B cell (primary cell): Measurements from ENCODE around the gene TBX21. TPM values are rescaled to one million over a fixed set of nuclear protein-coding genes. Genes with fewer than 3 reads are reported as not detected.

Experiments
- ATAC-seq: fragments of 200-7000 bp; cut with Tn5 transposase; one replicate; pipeline ENCODE4 v1.10.0; 2021; ENCODE audit warnings: low read depth, mild to moderate bottlenecking, moderate number of reproducible peaks, moderate library complexity
- CTCF ChIA-PET: fragments of 350-600 bp; sonication (Branson Sonifier 250); formaldehyde crosslinking; loops from one replicate; lab custom pipeline; 2021; ENCODE audit warnings: antibody characterized with exemption, inconsistent platforms; lab: Charles Lee
- POLR2A ChIA-PET: fragments of 350-600 bp; sonication (Branson Sonifier 250); formaldehyde crosslinking; loops from one replicate; lab custom pipeline; 2021; ENCODE audit warnings: antibody characterized with exemption; lab: Charles Lee
- DNase-seq: peaks from one replicate; pipeline ENCODE4 v3.0.0; 2013
- H2AFZ ChIP-seq: 2 replicates; pipeline ENCODE4 v1.6.1; 2012; ENCODE audit warnings: mild to moderate bottlenecking, low read depth, low read length; ENCODE audit not compliant: insufficient read depth, poor library complexity, severe bottlenecking
- H3K27ac ChIP-seq, 2 donors: 1 replicate in 1 of 2; 2 replicates in 1 of 2; pipeline ENCODE4 v1.5.1; 2012 to 2013; ENCODE audit warnings: low read length in 2 of 2, mild to moderate bottlenecking in 2 of 2, moderate library complexity in 1 of 2
- H3K27me3 ChIP-seq, 4 experiments: fragments of 200-600 bp in 1 of 4; sonication (generic) in 1 of 4; replicated peaks in 1 of 4; 1 replicate in 2 of 4; 2 replicates in 2 of 4; pipeline versions ENCODE4 v1.6.1 to v1.7.0; 2013 to 2016; ENCODE audit warnings: low read length in 3 of 4, mild to moderate bottlenecking in 2 of 4, mixed read lengths in 1 of 4, moderate library complexity in 1 of 4; ENCODE audit not compliant: insufficient read depth in 4 of 4, control insufficient read depth in 3 of 4; ENCODE audit errors: control extremely low read depth in 1 of 4
- H3K36me3 ChIP-seq, 2 experiments: replicated peaks in 1 of 2; 1 replicate in 1 of 2; 2 replicates in 1 of 2; pipeline versions ENCODE4 v1.6.1 to v1.7.1; 2013; ENCODE audit warnings: low read length in 1 of 2; ENCODE audit not compliant: insufficient read depth in 2 of 2, control insufficient read depth in 1 of 2; ENCODE audit errors: control extremely low read depth in 1 of 2, extremely low read depth in 1 of 2
- H3K4me1 ChIP-seq, 2 donors: fragments of 200-600 bp in 1 of 2; sonication (generic) in 1 of 2; 1 replicate in 1 of 2; 2 replicates in 1 of 2; pipeline versions ENCODE4 v1.5.1 to v1.6.1; 2013 to 2017; ENCODE audit warnings: low read length in 2 of 2; ENCODE audit not compliant: control insufficient read depth in 2 of 2, insufficient read depth in 2 of 2
- H3K4me2 ChIP-seq: replicated peaks from 2 replicates; pipeline ENCODE3; 2012; ENCODE audit warnings: mild to moderate bottlenecking, low read depth, low read length; ENCODE audit not compliant: poor library complexity, severe bottlenecking
- H3K4me3 ChIP-seq, 5 experiments: fragments of 200-600 bp in 1 of 5; sonication (generic) in 1 of 5; 1 replicate in 3 of 5; 2 replicates in 2 of 5; pipeline versions ENCODE4 v1.5.1 to v1.7.0; 2011 to 2016; ENCODE audit warnings: low read length in 4 of 5, mild to moderate bottlenecking in 4 of 5, low read depth in 2 of 5, control low read depth in 1 of 5, moderate library complexity in 1 of 5; ENCODE audit not compliant: insufficient read depth in 1 of 5; ENCODE audit errors: control extremely low read depth in 1 of 5, extremely low read depth in 1 of 5
- H3K79me2 ChIP-seq: fragments of 200-600 bp; sonication (generic); one replicate; pipeline ENCODE4 v1.6.0; 2016; ENCODE audit warnings: low read length; ENCODE audit not compliant: control insufficient read depth, insufficient read depth
- H3K9ac ChIP-seq: fragments of 200-600 bp; sonication (generic); 2 replicates; pipeline ENCODE4 v1.6.1; 2017; ENCODE audit warnings: mild to moderate bottlenecking, low read length, moderate library complexity
- H3K9me3 ChIP-seq, 3 donors: one replicate each; pipeline versions ENCODE4 v1.6.1 to v1.7.1; 2013; ENCODE audit warnings: low read length in 2 of 3; ENCODE audit not compliant: control insufficient read depth in 2 of 3, insufficient read depth in 1 of 3; ENCODE audit errors: control extremely low read depth in 1 of 3
- H4K20me1 ChIP-seq: 2 replicates; pipeline ENCODE4 v1.6.0; 2012; ENCODE audit warnings: mild to moderate bottlenecking, low read length; ENCODE audit not compliant: insufficient read depth, control insufficient read depth, poor library complexity, severe bottlenecking
- H3K27ac Mint-ChIP-seq: one replicate; pipeline ENCODE4 v1.8.0; 2021; ENCODE audit warnings: mixed read lengths
- H3K27me3 Mint-ChIP-seq: one replicate; pipeline ENCODE4 v1.8.0; 2021; ENCODE audit warnings: mixed read lengths
- H3K4me1 Mint-ChIP-seq: one replicate; pipeline ENCODE4 v1.8.0; 2021; ENCODE audit warnings: mixed read lengths
- H3K4me3 Mint-ChIP-seq: one replicate; pipeline ENCODE4 v1.8.0; 2021; ENCODE audit warnings: mixed read lengths
- H3K9me3 Mint-ChIP-seq: one replicate; pipeline ENCODE4 v1.8.0; 2022; ENCODE audit warnings: mixed read lengths; ENCODE audit not compliant: insufficient read depth
- CTCF ChIP-seq: fragments of 200-600 bp; IDR thresholded peaks from one replicate; pipeline ENCODE4 v1.8.0; 2022; ENCODE audit warnings: antibody characterized with exemption, mild to moderate bottlenecking
- EZH2 ChIP-seq: IDR thresholded peaks from 2 replicates; pipeline ENCODE4 v1.6.1; 2012; ENCODE audit warnings: borderline replicate concordance, low read depth, mild to moderate bottlenecking, moderate library complexity, low read length; ENCODE audit not compliant: insufficient read depth, poor library complexity, severe bottlenecking
- WGBS: methylation state at CpG from one replicate; pipeline ENCODE4 v1.1.5; 2013; ENCODE audit warnings: missing lambda C conversion rate; ENCODE audit not compliant: insufficient coverage; 5-methylcytosine and 5-hydroxymethylcytosine counted together
- intact Hi-C: fragments of 100-400 bp; cut with micrococcal nuclease; formaldehyde crosslinking; loops from one replicate; pipeline ENCODE4 v1.10.0; 2022
- polyA plus RNA-seq: library from polyadenylated mRNA; depleted of rRNA; stranded (reverse); fragments of >200 nt; gene quantifications from 2 replicates; pipeline ENCODE4 v1.2.3, GENCODE V29; 2012
- total RNA-seq, 2 donors: library from RNA; stranded (reverse); fragments of 120-200 nt in 1 of 2; gene quantifications; 1 replicate in 1 of 2; 2 replicates in 1 of 2; pipeline versions ENCODE4 v1.2.3 to v1.2.4, GENCODE V29; 2013 to 2022

Gene TBX21
- total and polyA plus RNA-seq, 2 donors (not counting 1 experiment from before 2014, with no cell fraction given), result 10.8 TPM

DNA sequence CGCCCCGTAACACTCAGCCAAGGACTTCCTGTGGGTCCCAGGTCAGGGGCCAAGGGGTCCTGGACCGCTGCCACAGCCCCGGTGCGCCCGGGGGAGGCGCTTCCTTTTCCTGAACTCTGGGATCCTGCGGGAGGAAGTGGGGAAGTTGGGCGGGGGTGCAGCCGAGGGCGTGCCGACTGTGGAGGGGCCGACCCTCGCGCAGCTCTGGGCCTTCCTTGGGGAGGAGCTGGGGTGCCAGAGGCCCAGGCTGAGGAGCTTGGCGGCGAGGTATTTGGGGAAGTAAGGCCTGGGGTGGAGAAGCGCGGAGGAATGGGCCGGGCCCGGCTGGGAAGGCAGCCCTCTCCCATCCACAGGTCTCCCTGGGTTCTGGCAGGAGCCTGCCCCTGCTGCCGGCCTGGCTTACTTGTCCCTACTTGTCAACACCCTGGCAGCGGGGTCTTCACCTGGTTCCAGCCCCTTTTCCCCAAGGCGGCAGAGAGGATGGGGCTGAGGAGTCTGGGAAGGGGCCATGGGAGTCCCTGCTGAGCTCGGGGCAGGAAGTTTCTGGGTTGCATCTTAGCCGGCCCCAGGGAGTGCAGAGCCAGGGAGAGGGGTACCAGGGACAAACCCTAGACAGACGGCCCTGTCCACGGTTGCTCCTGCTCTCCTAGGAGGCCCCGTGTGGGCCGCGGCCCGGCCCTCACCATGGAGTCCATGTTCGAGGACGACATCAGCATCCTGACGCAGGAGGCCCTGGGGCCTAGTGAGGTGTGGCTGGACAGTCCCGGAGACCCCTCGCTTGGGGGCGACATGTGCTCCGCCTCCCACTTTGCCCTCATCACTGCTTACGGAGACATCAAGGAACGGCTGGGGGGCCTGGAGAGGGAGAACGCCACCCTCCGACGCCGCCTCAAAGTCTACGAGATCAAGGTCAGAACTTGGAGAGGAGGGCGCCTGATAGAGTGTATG is 37.3 kb upstream of the TBX21 start:
- H3K4me1 Mint-ChIP-seq, result peaks cover 42% of the 10 kb centered on the region
- ATAC-seq, result no peak
- Histone ChIP-seq H3K9me3 (no peaks in the 10 kb centered on the region), H3K27me3 (peaks cover 0 to 5% (median 2%) of the 10 kb centered on the region in 4 experiments), H3K4me2 (peak overlapping the region; percentile 98), H3K4me1 (peaks cover 23 to 46% of the 10 kb centered on the region in 2 donors), H4K20me1 (peaks cover 4% of the 10 kb centered on the region), H3K79me2 (peaks cover 3% of the 10 kb centered on the region), H3K4me3 (peak overlapping the region in 4 of 5 experiments; percentile 63 to 73 (median 68)), H3K27ac (peak overlapping the region; percentile 19 to 24), H3K9ac (peak overlapping the region; percentile 70), H3K36me3 (no peaks in the 10 kb centered on the region), H2AFZ (peak overlapping the region; percentile 72)
- POLR2A ChIA-PET, result interaction anchor here (0.5 to 1.7 kb wide), 5 partner anchors 32 to 371 kb away, joined by 3 to 7 read pairs (median 5); no protein-coding TSS in a partner anchor
- DNase-seq, result peak; percentile 24
- intact Hi-C loops, result loop anchor here (2.0 to 10.0 kb wide), 2 partner anchors 39 to 109 kb away; no protein-coding TSS in a partner anchor
- 48% methylated on average over 40 of the region's 47 CpGs for WGBS
- CTCF ChIA-PET, result interaction anchor here (0.9 to 7.0 kb wide), 5 partner anchors 8 to 48 kb away, joined by 4 to 108 read pairs (median 5); partner anchors contain the start of gene TBX21
- H3K27ac Mint-ChIP-seq, result peak overlapping the region; percentile 71
- no peaks in the 10 kb centered on the region for H3K9me3 Mint-ChIP-seq
- H3K4me3 Mint-ChIP-seq, result peak overlapping the region; percentile 86
- TF ChIP-seq EZH2, result no peak
- TF ChIP-seq CTCF, result no peak
- no peaks in the 10 kb centered on the region for H3K27me3 Mint-ChIP-seq
